GM18499 (cell line): ENCODE data around the gene CFAP97D1.

Experiments used
- ATAC-seq: cut with Tn5 transposase; IDR thresholded peaks from one replicate; pipeline ENCODE4 v1.9.1; 2021; ENCODE audit warnings: moderate number of reproducible peaks; ENCODE audit not compliant: insufficient read depth, unreplicated experiment

CFAP97D1 gene

GRCh38 chr17:43822570-43823190, 42.4 kb downstream of the CFAP97D1 start:
- ATAC-seq: no peak

- ATAC-seq: no peak
Observed at GRCh38 chr17:43823350-43824084, 43.3 kb downstream of the CFAP97D1 start.

GRCh38 chr17:43825567-43825966, 45.3 kb downstream of the CFAP97D1 start:
- ATAC-seq: no peak

DNA sequence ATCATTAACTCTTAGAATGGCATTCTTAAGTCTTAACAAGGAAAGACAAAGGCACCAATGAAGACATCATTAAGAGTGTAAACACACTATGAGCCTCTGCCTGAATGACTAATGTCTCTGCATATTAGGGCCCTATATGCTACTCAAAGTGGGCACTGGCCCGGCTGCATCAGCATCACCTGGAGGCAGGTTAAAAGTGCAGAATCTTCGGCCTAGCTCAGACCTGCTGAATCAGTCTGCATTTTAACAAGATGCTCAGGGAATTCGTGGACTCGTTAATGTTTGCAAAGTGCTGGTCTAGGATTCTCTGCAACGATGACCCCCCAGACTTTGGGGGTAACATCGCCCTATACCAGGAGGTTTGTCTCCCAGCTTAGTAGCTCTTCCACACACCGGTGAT, 46.0 kb downstream of the CFAP97D1 start:
- no peak for ATAC-seq

GRCh38 chr17:43827596-43827995, 47.4 kb downstream of the CFAP97D1 start:
- ATAC-seq: no peak

DNA sequence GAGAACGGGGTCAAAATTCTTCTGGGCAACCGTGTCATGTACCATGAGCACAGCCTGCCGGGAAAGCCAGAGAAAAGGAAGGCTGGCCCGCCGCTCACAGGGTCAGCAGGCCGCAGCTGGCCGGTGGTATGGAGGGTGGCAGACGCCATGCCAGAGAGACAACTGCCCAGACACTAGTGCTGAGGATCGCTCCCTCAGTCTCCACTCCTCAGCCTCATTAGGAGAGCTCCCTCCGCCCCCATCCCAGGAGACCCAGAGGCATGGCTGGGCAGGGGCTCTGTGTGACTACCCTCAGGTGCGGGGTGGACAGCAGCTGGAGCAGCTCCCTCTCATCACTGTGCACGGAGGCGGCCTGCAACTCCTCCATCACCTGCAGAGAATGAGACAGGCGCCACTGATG, 49.5 kb downstream of the CFAP97D1 start:
- no peak for ATAC-seq

DNA sequence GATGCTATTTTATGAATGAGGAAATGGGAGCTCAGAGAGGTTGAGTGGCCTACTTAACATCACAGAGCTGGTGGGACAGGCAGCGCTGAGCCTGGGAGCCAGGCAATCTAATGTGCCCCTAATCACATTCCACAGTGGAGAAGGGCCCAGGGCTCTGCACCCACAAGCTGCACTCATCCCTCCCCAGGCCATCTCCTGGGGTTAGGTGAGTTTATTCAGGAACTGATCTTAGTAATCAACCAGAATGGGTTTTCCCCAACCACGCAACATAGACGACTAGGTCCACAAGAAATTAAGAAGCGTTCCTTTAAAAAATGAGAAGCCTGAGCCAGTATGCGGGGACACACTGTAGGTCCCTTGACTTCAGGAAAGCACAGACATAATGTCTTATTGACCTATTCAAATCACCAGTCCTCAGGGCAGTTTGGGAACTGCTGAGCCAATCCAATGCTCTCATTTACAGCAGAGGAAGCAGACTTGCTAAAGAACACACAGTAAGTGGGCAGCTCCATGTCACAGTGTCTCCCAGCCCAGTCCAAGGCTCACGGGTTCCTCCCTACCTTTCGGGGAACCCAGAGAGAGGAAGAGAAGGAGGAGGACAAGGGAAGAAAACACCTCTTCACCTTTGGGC, 50.4 kb downstream of the CFAP97D1 start:
- ATAC-seq: no peak

GRCh38 chr17:43831633-43832032, 51.4 kb downstream of the CFAP97D1 start:
- no peak for ATAC-seq

DNA sequence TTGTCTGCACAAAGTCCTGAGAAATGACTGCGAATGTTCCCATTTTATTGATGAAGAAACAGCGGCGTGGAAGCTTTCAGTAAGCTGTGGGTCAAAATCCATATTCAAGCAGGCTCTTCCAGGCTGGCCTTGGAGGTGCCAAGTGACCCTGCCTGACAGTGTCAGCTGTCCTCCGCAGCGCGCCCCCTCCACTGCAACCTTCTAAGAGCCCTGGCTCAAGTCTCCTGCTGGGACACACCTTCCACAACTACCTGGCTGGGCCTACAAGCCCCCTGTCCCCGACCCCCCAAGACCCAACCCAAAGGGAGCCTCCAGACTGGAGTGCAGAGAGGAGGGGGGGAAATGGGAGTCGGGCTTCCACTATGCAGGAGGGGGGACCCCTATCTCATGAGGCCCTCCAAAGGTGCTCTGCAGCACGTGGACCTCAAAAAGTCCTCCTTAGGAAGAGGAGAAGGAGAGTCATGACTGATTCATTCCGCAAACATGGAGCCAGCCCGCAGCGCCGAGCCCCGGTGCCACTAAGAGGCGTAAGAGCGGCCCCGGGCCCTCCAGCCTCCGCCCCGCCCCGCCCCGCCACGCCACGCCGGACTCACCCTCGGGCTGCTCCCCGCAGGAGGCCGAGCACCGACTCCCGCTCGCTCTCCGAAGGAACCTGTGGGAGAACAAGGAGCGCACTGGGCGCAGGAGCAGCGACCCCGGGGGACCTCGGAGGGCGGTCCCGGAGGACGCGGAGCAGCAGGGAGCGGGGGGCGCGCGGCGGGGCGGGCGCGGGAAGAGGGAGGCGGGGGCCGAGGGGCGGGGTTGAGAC, 52.1 kb downstream of the CFAP97D1 start:
- no peak for ATAC-seq

GRCh38 chr17:43832976-43833829, 53.0 kb downstream of the CFAP97D1 start, which contains the start of gene MPP3:
Gene MPP3 (minus strand): TSS chr17:43833146. CDS start chr17:43831906, 1,240 bp downstream.
- ATAC-seq: no peak

- ATAC-seq: no peak
Observed at GRCh38 chr17:43834106-43834505, 53.9 kb downstream of the CFAP97D1 start.
